Lower lobe of right lung (tissue), 2 donors: ENCODE results near the gene OCIAD1. TPM values are rescaled to one million over a fixed set of nuclear protein-coding genes. Genes with fewer than 3 reads are reported as not detected.
"Not testable (repeated sequence)": the region's sequence is repeated elsewhere in the genome, so short reads cannot be mapped to it uniquely, and the experiment has no call there.

Source experiments
- ATAC-seq, 2 donors: fragments of 200-7000 bp; cut with Tn5 transposase; one replicate each; pipeline ENCODE4 v1.9.1; 2020 to 2022; ENCODE audit warnings: mild to moderate bottlenecking in 2 of 2, moderate library complexity in 2 of 2
- DNase-seq: peaks from one replicate; pipeline ENCODE4 v3.0.0-alpha.2; 2020
- H3K27ac ChIP-seq: fragments of 200-600 bp; one replicate; pipeline ENCODE4 v1.8.0; 2022
- H3K27me3 ChIP-seq: fragments of 200-600 bp; one replicate; pipeline ENCODE4 v1.8.0; 2022; ENCODE audit warnings: low read depth
- H3K36me3 ChIP-seq: fragments of 200-600 bp; one replicate; pipeline ENCODE4 v1.8.0; 2022; ENCODE audit warnings: mild to moderate bottlenecking
- H3K4me1 ChIP-seq: fragments of 200-600 bp; one replicate; pipeline ENCODE4 v1.8.0; 2022
- H3K4me3 ChIP-seq: fragments of 200-600 bp; one replicate; pipeline ENCODE4 v1.8.0; 2022; ENCODE audit warnings: mild to moderate bottlenecking
- H3K9me3 ChIP-seq: fragments of 200-600 bp; one replicate; pipeline ENCODE4 v1.8.0; 2022
- CTCF ChIP-seq: fragments of 200-600 bp; IDR thresholded peaks from one replicate; pipeline ENCODE4 v1.8.0; 2022; ENCODE audit warnings: antibody characterized with exemption, mild to moderate bottlenecking
- intact Hi-C: fragments of 100-400 bp; cut with DNase I; formaldehyde crosslinking; loops from one replicate; pipeline ENCODE4 v1.11.0; 2022
- total RNA-seq: library from RNA; stranded (reverse); fragmentation: NEBNext Ultra II Directional; extraction: Animal tissue kit (Norgen Biotek cat#: 25700); gene quantifications from one replicate; pipeline ENCODE4 v1.2.1, GENCODE V29; 2021
- donor health status: DM: no; HTN: yes; CAD: no; lungs with severe emphysema.

OCIAD1 gene
- total RNA-seq, 1 donor from 2014 or later = 101 TPM

GRCh38 chr4:48858130-48858529 is 27.2 kb downstream of the OCIAD1 start:
- H3K27me3 ChIP-seq = no peaks in the 10 kb centered on the region
- no peak for TF ChIP-seq CTCF
- ATAC-seq (no peak), DNase-seq (no peak)
- H3K9me3 ChIP-seq = no peaks in the 10 kb centered on the region
- no peaks in the 10 kb centered on the region for H3K4me1 ChIP-seq
- intact Hi-C loops = no loop called here
- peaks cover 64% of the 10 kb centered on the region for H3K36me3 ChIP-seq
- no peak overlapping the region for H3K4me3 ChIP-seq
- H3K27ac ChIP-seq = no peak overlapping the region

GRCh38 chr4:48862038-48862437 is 31.1 kb downstream of the OCIAD1 start:
- Histone ChIP-seq H3K4me1 (no peaks in the 10 kb centered on the region), H3K27me3 (no peaks in the 10 kb centered on the region), H3K36me3 (peaks cover 36% of the 10 kb centered on the region), H3K9me3 (peaks cover 4% of the 10 kb centered on the region), H3K27ac (no peak overlapping the region), H3K4me3 (no peak overlapping the region)
- no peak for DNase-seq
- TF ChIP-seq CTCF = no peak
- intact Hi-C loops = no loop called here
- no peak for ATAC-seq

GRCh38 chr4:48862661-48863060 is 31.8 kb downstream of the OCIAD1 start:
- no peak for TF ChIP-seq CTCF
- intact Hi-C loops = no loop called here
- DNase-seq = no peak

GRCh38 chr4:48863728-48864127 is 32.8 kb downstream of the OCIAD1 start:
- intact Hi-C loops = no loop called here
- H3K36me3 ChIP-seq = peaks cover 20% of the 10 kb centered on the region
- H3K27ac ChIP-seq = no peak overlapping the region
- TF ChIP-seq CTCF = no peak
- DNase-seq (no peak), ATAC-seq (no peak)
- H3K4me3 ChIP-seq = no peak overlapping the region
- no peaks in the 10 kb centered on the region for H3K27me3 ChIP-seq
- H3K9me3 ChIP-seq = peaks cover 4% of the 10 kb centered on the region
- H3K4me1 ChIP-seq = no peaks in the 10 kb centered on the region

More at GRCh38 chr4:48862661-48863060, 31.8 kb downstream of the OCIAD1 start:
- Histone ChIP-seq H3K4me1 (no peaks in the 10 kb centered on the region), H3K27ac (no peak overlapping the region), H3K4me3 (no peak overlapping the region), H3K36me3 (peaks cover 30% of the 10 kb centered on the region), H3K9me3 (peaks cover 4% of the 10 kb centered on the region), H3K27me3 (no peaks in the 10 kb centered on the region)
- no peak for ATAC-seq

- H3K4me3 ChIP-seq, DNase-seq, intact Hi-C loops, ATAC-seq, H3K27ac ChIP-seq, H3K9me3 ChIP-seq, H3K4me1 ChIP-seq, H3K27me3 ChIP-seq: not testable (repeated sequence)
- peaks cover 16% of the 10 kb centered on the region for H3K36me3 ChIP-seq
These were observed 33.8 kb downstream of the OCIAD1 start for GRCh38 chr4:48864696-48865095.

GRCh38 chr4:48877827-48878535 is 47.1 kb downstream of the OCIAD1 start:
- Histone ChIP-seq H3K9me3 (no peaks in the 10 kb centered on the region), H3K27ac (no peak overlapping the region), H3K4me1 (no peaks in the 10 kb centered on the region), H3K4me3 (no peak overlapping the region), H3K36me3 (no peaks in the 10 kb centered on the region), H3K27me3 (no peaks in the 10 kb centered on the region)
- DNase-seq = no peak
- no peak for ATAC-seq
- TF ChIP-seq CTCF = no peak
- intact Hi-C loops = no loop called here
